Peyer's patch (tissue), 4 donors: Measurements from ENCODE around the gene TUBB1. TPM values are rescaled to one million over a fixed set of nuclear protein-coding genes. Genes with fewer than 3 reads are reported as not detected.
A peak's percentile ranks its signal among the peaks of the same experiment; 100 is the strongest.

Experiments used
- DNase-seq, 3 donors: peaks; one replicate each; pipeline ENCODE4 v3.0.0-alpha.2; 2017 to 2019
- H3K27ac ChIP-seq, 4 donors: fragments of 200-600 bp; sonication (generic); one replicate each; pipeline ENCODE4 v1.5.1; 2016 to 2019
- H3K27me3 ChIP-seq, 2 donors: fragments of 200-600 bp; sonication (generic); one replicate each; pipeline ENCODE4 v1.5.1; 2019
- H3K36me3 ChIP-seq, 3 donors: fragments of 200-600 bp; sonication (generic); one replicate each; pipeline ENCODE4 v1.5.1; 2016 to 2019
- H3K4me1 ChIP-seq, 4 donors: fragments of 200-600 bp; sonication (generic); one replicate each; pipeline ENCODE4 v1.5.1; 2016 to 2019
- H3K4me3 ChIP-seq, 4 donors: fragments of 200-600 bp; sonication (generic); 1 replicate in 3 of 4; 2 replicates in 1 of 4; pipeline ENCODE4 v1.5.1; 2016 to 2019; ENCODE audit warnings: mild to moderate bottlenecking in 1 of 4
- H3K9me3 ChIP-seq, 4 donors: fragments of 200-600 bp; sonication (generic); one replicate each; pipeline ENCODE4 v1.5.1; 2016 to 2019; ENCODE audit warnings: mild to moderate bottlenecking in 1 of 4
- POLR2A ChIP-seq, 2 donors: fragments of 450-650 bp; IDR thresholded peaks; one replicate each; pipeline ENCODE4 v1.5.1; 2017; ENCODE audit warnings: antibody characterized with exemption in 2 of 2, mild to moderate bottlenecking in 2 of 2, moderate library complexity in 2 of 2
- total RNA-seq, 4 donors: library from RNA; depleted of rRNA; stranded (reverse); fragments of >200 nt; gene quantifications; one replicate each; pipeline ENCODE4 v1.1.0, GENCODE V29; 2016
- TF ChIP-seq, protein P1 (sequence below), 6 experiments: fragments of 450-650 bp in 4 of 6; fragments of 200-600 bp in 2 of 6; sonication (generic) in 1 of 6; IDR thresholded peaks; one replicate each; pipeline ENCODE4 v1.5.1; 2017 to 2019; ENCODE audit warnings: antibody characterized with exemption in 6 of 6, mild to moderate bottlenecking in 3 of 6, moderate library complexity in 1 of 6

The TUBB1 gene
- total RNA-seq, 4 donors from 2014 or later: not detected

DNA sequence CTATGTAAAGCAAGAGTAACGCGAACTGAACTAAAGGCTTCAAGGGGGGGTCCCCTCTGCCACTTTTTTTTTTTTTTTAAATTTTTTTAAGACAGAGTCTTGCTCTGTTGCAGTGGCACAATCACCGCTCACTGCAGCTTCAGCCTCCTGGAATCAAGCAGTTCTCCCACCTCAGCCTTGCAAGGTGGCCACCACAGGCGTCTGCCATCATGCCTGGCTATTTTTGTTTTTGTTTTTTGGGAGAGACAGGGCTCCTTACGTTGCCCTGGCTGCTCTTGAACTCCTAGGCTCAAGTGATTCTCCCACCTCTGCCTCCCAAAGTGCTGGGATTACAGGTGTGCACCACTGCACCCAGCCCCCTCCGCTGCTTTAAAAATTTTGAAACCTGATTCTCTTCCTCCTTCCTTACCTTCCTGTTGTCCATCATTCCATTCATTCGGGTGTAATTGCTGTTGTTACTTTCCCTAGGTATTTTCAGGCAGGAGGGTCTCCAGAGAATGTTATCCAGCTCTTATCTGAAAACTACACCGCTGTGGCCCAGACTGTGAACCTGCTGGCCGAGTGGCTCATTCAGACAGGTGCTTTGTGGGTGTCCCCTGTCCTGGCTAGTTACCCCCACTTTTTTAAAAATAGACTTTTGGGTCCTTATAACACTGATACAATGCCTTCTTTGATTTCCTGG lies 32.8 kb upstream of the TUBB1 start:
- no peaks in the 10 kb centered on the region for H3K27me3 ChIP-seq
- peak in 1 of 3 donors; percentile 37 for DNase-seq
- peaks cover 0 to 54% (median 0%) of the 10 kb centered on the region in 3 donors for H3K36me3 ChIP-seq
- no peak overlapping the region for H3K27ac ChIP-seq
- TF ChIP-seq POLR2A (IDR thresholded peaks at IDR 0.05): no peak
- TF ChIP-seq, protein P1, sequence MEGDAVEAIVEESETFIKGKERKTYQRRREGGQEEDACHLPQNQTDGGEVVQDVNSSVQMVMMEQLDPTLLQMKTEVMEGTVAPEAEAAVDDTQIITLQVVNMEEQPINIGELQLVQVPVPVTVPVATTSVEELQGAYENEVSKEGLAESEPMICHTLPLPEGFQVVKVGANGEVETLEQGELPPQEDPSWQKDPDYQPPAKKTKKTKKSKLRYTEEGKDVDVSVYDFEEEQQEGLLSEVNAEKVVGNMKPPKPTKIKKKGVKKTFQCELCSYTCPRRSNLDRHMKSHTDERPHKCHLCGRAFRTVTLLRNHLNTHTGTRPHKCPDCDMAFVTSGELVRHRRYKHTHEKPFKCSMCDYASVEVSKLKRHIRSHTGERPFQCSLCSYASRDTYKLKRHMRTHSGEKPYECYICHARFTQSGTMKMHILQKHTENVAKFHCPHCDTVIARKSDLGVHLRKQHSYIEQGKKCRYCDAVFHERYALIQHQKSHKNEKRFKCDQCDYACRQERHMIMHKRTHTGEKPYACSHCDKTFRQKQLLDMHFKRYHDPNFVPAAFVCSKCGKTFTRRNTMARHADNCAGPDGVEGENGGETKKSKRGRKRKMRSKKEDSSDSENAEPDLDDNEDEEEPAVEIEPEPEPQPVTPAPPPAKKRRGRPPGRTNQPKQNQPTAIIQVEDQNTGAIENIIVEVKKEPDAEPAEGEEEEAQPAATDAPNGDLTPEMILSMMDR (IDR thresholded peaks at IDR 0.05): no peak
- H3K4me3 ChIP-seq: no peak overlapping the region
- peaks cover 0 to 30% (median 4%) of the 10 kb centered on the region in 4 donors for H3K4me1 ChIP-seq
- no peaks in the 10 kb centered on the region for H3K9me3 ChIP-seq

DNA sequence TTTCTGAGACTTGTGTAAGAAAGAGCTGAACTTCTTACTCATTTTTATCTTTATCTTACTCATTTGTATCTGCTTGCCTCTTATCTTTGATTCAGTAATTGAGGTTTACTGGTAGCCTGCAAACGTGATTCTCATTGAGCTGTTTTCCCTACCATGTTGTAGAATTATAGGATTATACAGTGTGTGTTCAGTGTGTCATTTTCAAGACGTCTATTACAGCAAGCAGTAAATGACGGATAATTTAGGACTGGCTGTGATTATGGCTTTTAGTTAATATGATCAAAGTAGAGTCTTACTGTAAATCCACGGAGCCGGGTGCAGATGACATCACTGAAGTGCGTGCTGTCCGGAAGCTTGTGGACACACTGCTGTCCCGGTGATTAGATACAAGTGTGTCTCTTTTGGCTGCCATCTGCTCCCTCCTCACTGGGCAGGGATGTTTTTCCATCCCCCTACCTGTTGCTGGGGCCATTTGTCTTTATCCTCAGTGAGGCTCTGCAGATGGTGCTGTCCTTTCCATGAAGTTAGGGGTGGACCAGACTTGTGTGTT lies 32.2 kb upstream of the TUBB1 start:
- H3K4me1 ChIP-seq: peaks cover 0 to 30% (median 4%) of the 10 kb centered on the region in 4 donors
- DNase-seq: peak in 2 of 3 donors; percentile 11 to 23
- TF ChIP-seq, protein P1 (IDR thresholded peaks at IDR 0.05): no peak
- TF ChIP-seq POLR2A (IDR thresholded peaks at IDR 0.05): no peak
- no peak overlapping the region for H3K4me3 ChIP-seq
- H3K9me3 ChIP-seq: no peaks in the 10 kb centered on the region
- H3K27ac ChIP-seq: no peak overlapping the region
- no peaks in the 10 kb centered on the region for H3K27me3 ChIP-seq
- peaks cover 0 to 59% (median 0%) of the 10 kb centered on the region in 3 donors for H3K36me3 ChIP-seq

DNA sequence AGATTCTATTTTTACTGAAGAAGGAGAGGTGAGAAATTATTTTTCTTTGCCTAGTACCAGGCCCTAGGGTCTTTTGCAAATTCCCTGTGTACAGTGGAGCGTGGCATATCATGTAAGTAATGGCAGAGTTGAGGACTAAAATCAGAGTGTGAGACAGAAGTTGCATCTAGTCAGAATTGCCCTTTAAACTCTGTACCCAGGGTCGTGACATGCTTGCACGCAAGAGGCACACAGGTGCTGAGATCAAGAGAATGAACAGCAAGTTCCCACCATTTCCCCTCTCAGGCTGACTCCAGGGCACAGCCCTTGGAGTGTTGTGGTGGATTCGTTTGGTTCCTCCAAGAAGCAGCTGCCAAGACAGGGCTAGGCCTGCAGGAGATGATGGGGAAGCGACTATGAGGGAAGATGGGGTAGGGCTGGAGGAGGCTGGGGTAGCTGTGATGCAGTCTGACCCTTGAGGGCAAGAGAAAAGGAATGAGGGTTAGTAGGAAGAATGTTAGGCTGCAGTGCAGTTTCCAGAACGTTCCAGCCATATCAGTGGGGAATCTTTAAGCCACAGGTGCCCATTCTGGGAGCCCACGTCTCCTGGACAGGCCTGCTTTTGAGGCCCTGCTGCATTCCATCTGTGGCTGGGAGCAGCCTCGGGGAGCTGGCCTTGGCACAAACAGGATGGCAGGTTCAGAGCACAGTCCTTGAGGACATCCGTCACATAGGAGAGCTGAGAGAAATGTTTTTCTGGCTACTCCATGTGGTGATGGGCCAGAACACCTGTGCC lies 31.3 kb upstream of the TUBB1 start:
- Histone ChIP-seq H3K27ac (no peak overlapping the region), H3K27me3 (no peaks in the 10 kb centered on the region), H3K4me1 (peaks cover 0 to 21% (median 2%) of the 10 kb centered on the region in 4 donors), H3K36me3 (peaks cover 0 to 66% (median 0%) of the 10 kb centered on the region in 3 donors), H3K9me3 (no peaks in the 10 kb centered on the region), H3K4me3 (no peak overlapping the region)
- TF ChIP-seq POLR2A (IDR thresholded peaks at IDR 0.05): no peak
- TF ChIP-seq, protein P1 (IDR thresholded peaks at IDR 0.05): no peak
- DNase-seq: peak in 2 of 3 donors; percentile 7 to 28

DNA sequence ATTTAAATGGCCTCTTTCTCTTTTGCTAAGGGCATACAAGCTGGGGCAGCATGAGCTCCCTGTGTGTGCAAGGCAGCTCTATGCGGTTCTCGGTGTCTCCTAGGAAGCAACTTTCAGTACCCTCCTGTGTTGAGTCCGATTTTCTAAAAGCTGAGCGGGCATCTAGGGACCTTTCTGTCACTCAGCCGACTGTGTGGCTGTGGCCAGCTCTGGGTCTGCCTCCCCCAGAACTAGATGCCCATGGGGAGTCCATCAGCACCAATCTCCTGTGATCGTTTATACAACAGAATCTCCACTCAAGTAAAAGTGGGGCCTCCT lies 30.7 kb upstream of the TUBB1 start:
- Histone ChIP-seq H3K9me3 (no peaks in the 10 kb centered on the region), H3K36me3 (peaks cover 0 to 71% (median 0%) of the 10 kb centered on the region in 3 donors), H3K27me3 (no peaks in the 10 kb centered on the region)

DNA sequence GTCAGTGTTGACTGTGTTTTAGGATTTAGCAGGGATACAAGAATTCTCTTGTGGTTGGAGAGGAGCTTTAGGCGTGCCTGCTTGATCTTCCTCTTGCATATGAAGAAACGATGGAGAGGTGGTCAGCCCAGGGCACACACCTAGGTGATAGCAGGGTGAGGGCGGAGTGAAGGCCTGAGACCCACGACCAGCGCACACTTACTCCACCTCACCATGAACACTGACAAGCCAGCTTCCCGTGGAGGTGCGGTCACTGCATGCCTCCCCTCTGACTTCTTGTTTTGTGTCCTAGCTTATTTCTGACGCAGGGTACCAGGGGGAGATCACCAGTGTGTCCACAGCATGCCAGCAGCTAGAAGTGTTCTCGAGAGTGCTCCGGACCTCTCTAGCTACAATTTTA lies 30.0 kb upstream of the TUBB1 start:
- no peaks in the 10 kb centered on the region for H3K27me3 ChIP-seq
- DNase-seq: peak in 1 of 3 donors; percentile 32
- peaks cover 0 to 78% (median 0%) of the 10 kb centered on the region in 3 donors for H3K36me3 ChIP-seq
- no peaks in the 10 kb centered on the region for H3K9me3 ChIP-seq
- no peak overlapping the region for H3K27ac ChIP-seq
- TF ChIP-seq, protein P1 (IDR thresholded peaks at IDR 0.05): no peak
- TF ChIP-seq POLR2A (IDR thresholded peaks at IDR 0.05): no peak
- peaks cover 0 to 12% (median 0%) of the 10 kb centered on the region in 4 donors for H3K4me1 ChIP-seq
- no peak overlapping the region for H3K4me3 ChIP-seq

More for the DNA sequence above, 30.7 kb upstream of the TUBB1 start:
- Histone ChIP-seq H3K27ac (no peak overlapping the region), H3K4me3 (no peak overlapping the region), H3K4me1 (peaks cover 0 to 19% (median under 1%) of the 10 kb centered on the region in 4 donors)
- no peak for DNase-seq
- TF ChIP-seq, protein P1 (IDR thresholded peaks at IDR 0.05): no peak
- no peak for TF ChIP-seq POLR2A (IDR thresholded peaks at IDR 0.05)
